ENCODE data around the gene BHLHE23. TPM values are rescaled to one million over a fixed set of nuclear protein-coding genes. Genes with fewer than 3 reads are reported as not detected.

Gene BHLHE23
- total and polyA plus RNA-seq, 2 donors from 2014 or later, result not detected

- Histone ChIP-seq H3K27ac (ENCODE audit: low read depth in 2 of 2, low read length in 2 of 2) (no peak overlapping the region), H3K9me3 (ENCODE audit: control insufficient read depth in 2 of 3, insufficient read depth in 1 of 3, low read length in 3 of 3) (no peaks in the 10 kb centered on the region), H3K4me3 (ENCODE audit: low read length in 3 of 3) (no peak overlapping the region), H3K36me3 (ENCODE audit: control insufficient read depth in 2 of 3, insufficient read depth in 3 of 3, low read length in 3 of 3) (no peaks in the 10 kb centered on the region), H3K27me3 (ENCODE audit: control insufficient read depth, insufficient read depth, low read length) (peaks cover 14% of the 10 kb centered on the region), H3K4me1 (ENCODE audit: control insufficient read depth in 2 of 3, insufficient read depth in 2 of 3, low read depth in 1 of 3, low read length in 3 of 3) (no peaks in the 10 kb centered on the region), H3K9ac (ENCODE audit: low read length in 3 of 3) (no peak overlapping the region)
- DNase-seq, result peak in 2 of 5 donors; percentile 46 to 49
- intact Hi-C loops (cut with DNase I), result no loop called here
- TF ChIP-seq, protein P1, sequence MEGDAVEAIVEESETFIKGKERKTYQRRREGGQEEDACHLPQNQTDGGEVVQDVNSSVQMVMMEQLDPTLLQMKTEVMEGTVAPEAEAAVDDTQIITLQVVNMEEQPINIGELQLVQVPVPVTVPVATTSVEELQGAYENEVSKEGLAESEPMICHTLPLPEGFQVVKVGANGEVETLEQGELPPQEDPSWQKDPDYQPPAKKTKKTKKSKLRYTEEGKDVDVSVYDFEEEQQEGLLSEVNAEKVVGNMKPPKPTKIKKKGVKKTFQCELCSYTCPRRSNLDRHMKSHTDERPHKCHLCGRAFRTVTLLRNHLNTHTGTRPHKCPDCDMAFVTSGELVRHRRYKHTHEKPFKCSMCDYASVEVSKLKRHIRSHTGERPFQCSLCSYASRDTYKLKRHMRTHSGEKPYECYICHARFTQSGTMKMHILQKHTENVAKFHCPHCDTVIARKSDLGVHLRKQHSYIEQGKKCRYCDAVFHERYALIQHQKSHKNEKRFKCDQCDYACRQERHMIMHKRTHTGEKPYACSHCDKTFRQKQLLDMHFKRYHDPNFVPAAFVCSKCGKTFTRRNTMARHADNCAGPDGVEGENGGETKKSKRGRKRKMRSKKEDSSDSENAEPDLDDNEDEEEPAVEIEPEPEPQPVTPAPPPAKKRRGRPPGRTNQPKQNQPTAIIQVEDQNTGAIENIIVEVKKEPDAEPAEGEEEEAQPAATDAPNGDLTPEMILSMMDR (IDR thresholded peaks at IDR 0.05; ENCODE audit: borderline replicate concordance, extremely low read depth, insufficient read depth), result no peak
- no peak for FAIRE-seq
Measured at GRCh38 chr20:63033794-63034709, 27.3 kb upstream of the BHLHE23 start.

- H3K27me3 ChIP-seq (ENCODE audit: control insufficient read depth, insufficient read depth, low read length), result peaks cover 17% of the 10 kb centered on the region
- FAIRE-seq (no peak), DNase-seq (peak in 2 of 5 donors; percentile 25 to 69)
- no peak overlapping the region for H3K27ac ChIP-seq (ENCODE audit: low read depth in 2 of 2, low read length in 2 of 2)
- H3K36me3 ChIP-seq (ENCODE audit: control insufficient read depth in 2 of 3, insufficient read depth in 3 of 3, low read length in 3 of 3), result no peaks in the 10 kb centered on the region
- H3K9ac ChIP-seq (ENCODE audit: low read length in 3 of 3), result no peak overlapping the region
- no peak overlapping the region for H3K4me3 ChIP-seq (ENCODE audit: low read length in 3 of 3)
- TF ChIP-seq, protein P1 (IDR thresholded peaks at IDR 0.05; ENCODE audit: borderline replicate concordance, extremely low read depth, insufficient read depth), result no peak
- intact Hi-C loops (cut with DNase I), result no loop called here
- no peaks in the 10 kb centered on the region for H3K4me1 ChIP-seq (ENCODE audit: control insufficient read depth in 2 of 3, insufficient read depth in 2 of 3, low read depth in 1 of 3, low read length in 3 of 3)
- no peaks in the 10 kb centered on the region for H3K9me3 ChIP-seq (ENCODE audit: control insufficient read depth in 2 of 3, insufficient read depth in 1 of 3, low read length in 3 of 3)
Measured at GRCh38 chr20:63032861-63033793, 26.4 kb upstream of the BHLHE23 start.

DNA sequence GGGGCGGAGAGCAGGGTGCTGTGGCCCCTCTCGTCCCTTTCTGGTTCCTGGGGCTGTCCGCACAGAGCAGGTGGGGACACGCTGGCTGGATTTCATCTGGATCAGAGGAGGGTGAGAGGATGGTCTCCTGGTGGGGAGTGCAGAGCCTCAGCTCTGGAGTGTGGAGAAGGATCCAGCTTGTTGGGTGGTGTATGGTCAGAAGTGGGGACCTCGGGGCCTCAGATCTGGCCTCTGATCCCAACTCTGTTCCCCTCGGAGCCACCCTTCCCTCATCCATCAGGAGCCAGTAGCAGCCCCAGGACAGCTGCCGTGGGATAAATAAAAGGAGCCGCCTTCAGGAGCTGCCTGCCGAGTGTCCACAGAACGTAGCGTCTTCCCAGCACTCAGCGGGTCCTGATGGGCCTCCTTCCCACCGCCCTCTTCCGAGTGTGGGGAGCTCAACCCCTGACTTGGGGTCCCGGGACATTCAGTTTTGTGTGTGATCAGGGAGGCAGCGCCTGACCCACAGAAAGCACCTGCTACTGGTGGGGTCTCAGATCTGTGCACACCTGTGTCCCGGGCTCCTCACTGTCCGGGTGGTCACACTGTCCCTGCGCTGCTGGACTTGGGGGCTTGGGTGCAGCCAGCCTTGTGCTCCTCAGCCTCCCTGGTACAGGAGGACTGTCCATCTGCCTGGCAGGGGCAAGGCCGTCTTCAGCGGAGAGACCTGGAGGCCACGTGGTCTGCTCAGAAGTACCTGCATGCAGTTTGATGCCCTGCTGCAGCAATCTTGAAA, 25.4 kb upstream of the BHLHE23 start:
- H3K27me3 ChIP-seq (ENCODE audit: control insufficient read depth, insufficient read depth, low read length), result peaks cover 18% of the 10 kb centered on the region
- DNase-seq, result peak in 2 of 5 donors; percentile 31 to 42

More for the DNA sequence above, 25.4 kb upstream of the BHLHE23 start:
- no peaks in the 10 kb centered on the region for H3K9me3 ChIP-seq (ENCODE audit: control insufficient read depth in 2 of 3, insufficient read depth in 1 of 3, low read length in 3 of 3)
- intact Hi-C loops (cut with DNase I), result no loop called here
- no peaks in the 10 kb centered on the region for H3K36me3 ChIP-seq (ENCODE audit: control insufficient read depth in 2 of 3, insufficient read depth in 3 of 3, low read length in 3 of 3)
- TF ChIP-seq, protein P1 (IDR thresholded peaks at IDR 0.05; ENCODE audit: borderline replicate concordance, extremely low read depth, insufficient read depth), result no peak
- H3K9ac ChIP-seq (ENCODE audit: low read length in 3 of 3), result no peak overlapping the region
- H3K4me1 ChIP-seq (ENCODE audit: control insufficient read depth in 2 of 3, insufficient read depth in 2 of 3, low read depth in 1 of 3, low read length in 3 of 3), result no peaks in the 10 kb centered on the region
- FAIRE-seq, result no peak
- no peak overlapping the region for H3K4me3 ChIP-seq (ENCODE audit: low read length in 3 of 3)
- H3K27ac ChIP-seq (ENCODE audit: low read depth in 2 of 2, low read length in 2 of 2), result no peak overlapping the region

Data from kidney (tissue), 14 donors.